DND-41 (cell line): Measurements from ENCODE around the gene DLG2.

Source experiments
- CTCF ChIP-seq: IDR thresholded peaks from 2 replicates; pipeline ENCODE4 v1.5.1; 2012; ENCODE audit warnings: borderline replicate concordance, low read length, moderate library complexity, mild to moderate bottlenecking; ENCODE audit not compliant: poor library complexity, severe bottlenecking; ENCODE audit errors: extremely low read depth
- EZH2 ChIP-seq: IDR thresholded peaks from 3 replicates; pipeline ENCODE4 v1.6.1; 2012; ENCODE audit warnings: borderline replicate concordance, low read depth, mild to moderate bottlenecking, moderate library complexity, low read length, inconsistent platforms; ENCODE audit not compliant: severe bottlenecking

GRCh38 chr11:83538286-83538685 is 2088.9 kb downstream of the DLG2 start:
- TF ChIP-seq CTCF (no peak), EZH2 (no peak)
